Smooth muscle cell (in vitro differentiated cells): ENCODE results near the gene MAP1LC3C. TPM values are rescaled to one million over a fixed set of nuclear protein-coding genes. Genes with fewer than 3 reads are reported as not detected.

Experiments
- DNase-seq: peaks from one replicate; lab custom pipeline; 2025; ENCODE audit not compliant: unreplicated experiment; lab: John Stamatoyannopoulos, UW
- H2AFZ ChIP-seq: fragments of 200-600 bp; sonication (generic); 2 replicates; pipeline ENCODE4 v1.6.0; 2016; ENCODE audit warnings: antibody characterized with exemption, low read depth, mild to moderate bottlenecking
- H3F3A ChIP-seq: fragments of 200-600 bp; sonication (generic); 2 replicates; pipeline ENCODE4 v1.6.0; 2017; ENCODE audit warnings: antibody characterized with exemption, low read depth
- H3K27ac ChIP-seq: fragments of 200-600 bp; sonication (generic); 2 replicates; pipeline ENCODE4 v1.5.1; 2016; ENCODE audit warnings: low read depth, mild to moderate bottlenecking
- H3K27me3 ChIP-seq: fragments of 200-600 bp; sonication (generic); 2 replicates; pipeline ENCODE4 v1.6.1; 2016; ENCODE audit warnings: low read depth, mild to moderate bottlenecking
- H3K36me3 ChIP-seq: fragments of 200-600 bp; sonication (generic); 2 replicates; pipeline ENCODE4 v1.5.1; 2016; ENCODE audit warnings: low read depth
- H3K4me1 ChIP-seq: fragments of 200-600 bp; sonication (generic); 2 replicates; pipeline ENCODE4 v1.5.1; 2016; ENCODE audit warnings: low read depth
- H3K4me2 ChIP-seq: fragments of 200-600 bp; sonication (generic); 2 replicates; pipeline ENCODE4 v1.6.0; 2016; ENCODE audit warnings: mild to moderate bottlenecking
- H3K4me3 ChIP-seq: fragments of 200-600 bp; sonication (generic); 2 replicates; pipeline ENCODE4 v1.5.1; 2016; ENCODE audit warnings: mild to moderate bottlenecking
- H3K79me2 ChIP-seq: fragments of 200-600 bp; sonication (generic); 2 replicates; pipeline ENCODE4 v1.6.0; 2016; ENCODE audit warnings: low read depth, mild to moderate bottlenecking
- H3K9ac ChIP-seq: fragments of 200-600 bp; sonication (generic); 2 replicates; pipeline ENCODE4 v1.6.0; 2016; ENCODE audit warnings: low read depth
- H3K9me3 ChIP-seq: fragments of 200-600 bp; sonication (generic); replicated peaks from 2 replicates; pipeline ENCODE4 v1.5.1; 2016; ENCODE audit warnings: low read depth
- H4K20me1 ChIP-seq: fragments of 200-600 bp; sonication (generic); 2 replicates; pipeline ENCODE4 v1.6.0; 2016; ENCODE audit warnings: low read depth
- CTCF ChIP-seq: fragments of 200-600 bp; sonication (generic); IDR thresholded peaks from 2 replicates; pipeline ENCODE4 v1.5.1; 2017; ENCODE audit warnings: borderline replicate concordance, mild to moderate bottlenecking, antibody characterized with exemption; ENCODE audit not compliant: insufficient read depth, poor library complexity, severe bottlenecking
- WGBS: methylation state at CpG from one replicate; pipeline ENCODE4 v1.1.7; 2016; ENCODE audit warnings: low lambda C conversion rate; 5-methylcytosine and 5-hydroxymethylcytosine counted together
- polyA plus RNA-seq: library from polyadenylated mRNA; unstranded; fragments of >200 nt; fragmentation: Nextera tagmentation; extraction: Ambion mirVana; gene quantifications from 2 replicates; pipeline ENCODE4 v1.2.1, GENCODE V29; 2016
- total RNA-seq: library from RNA; depleted of rRNA; stranded (reverse); fragments of >200 nt; gene quantifications from 2 replicates; pipeline ENCODE4 v1.2.3, GENCODE V29; 2014

The MAP1LC3C gene
- total and polyA plus RNA-seq, 2 experiments from 2014 or later: 0.48 TPM; not detected in 1

GRCh38 chr1:242004751-242005495 is 6.0 kb upstream of the MAP1LC3C start:
- Histone ChIP-seq H3K4me2 (no peak overlapping the region), H3F3A (no peaks in the 10 kb centered on the region), H3K27me3 (no peaks in the 10 kb centered on the region), H2AFZ (no peak overlapping the region), H3K79me2 (no peaks in the 10 kb centered on the region), H3K36me3 (no peaks in the 10 kb centered on the region), H3K4me1 (no peaks in the 10 kb centered on the region), H3K9ac (no peak overlapping the region), H3K9me3 (no peaks in the 10 kb centered on the region), H3K4me3 (no peak overlapping the region), H4K20me1 (no peaks in the 10 kb centered on the region), H3K27ac (no peak overlapping the region)
- DNase-seq: no peak
- no peak for TF ChIP-seq CTCF
- 92% methylated on average over 5 of the region's 5 CpGs for WGBS

- Histone ChIP-seq H3F3A (no peaks in the 10 kb centered on the region), H3K9ac (no peak overlapping the region), H3K79me2 (no peaks in the 10 kb centered on the region), H3K27ac (no peak overlapping the region), H3K36me3 (no peaks in the 10 kb centered on the region), H3K4me1 (peaks cover 6% of the 10 kb centered on the region), H2AFZ (no peak overlapping the region), H3K4me2 (no peak overlapping the region), H3K27me3 (no peaks in the 10 kb centered on the region), H3K4me3 (no peak overlapping the region), H4K20me1 (no peaks in the 10 kb centered on the region), H3K9me3 (no peaks in the 10 kb centered on the region)
- TF ChIP-seq CTCF: no peak
- 68% methylated on average over 4 of the region's 4 CpGs for WGBS
- DNase-seq: no peak
Observed at GRCh38 chr1:242002510-242002909, 3.6 kb upstream of the MAP1LC3C start.

DNA sequence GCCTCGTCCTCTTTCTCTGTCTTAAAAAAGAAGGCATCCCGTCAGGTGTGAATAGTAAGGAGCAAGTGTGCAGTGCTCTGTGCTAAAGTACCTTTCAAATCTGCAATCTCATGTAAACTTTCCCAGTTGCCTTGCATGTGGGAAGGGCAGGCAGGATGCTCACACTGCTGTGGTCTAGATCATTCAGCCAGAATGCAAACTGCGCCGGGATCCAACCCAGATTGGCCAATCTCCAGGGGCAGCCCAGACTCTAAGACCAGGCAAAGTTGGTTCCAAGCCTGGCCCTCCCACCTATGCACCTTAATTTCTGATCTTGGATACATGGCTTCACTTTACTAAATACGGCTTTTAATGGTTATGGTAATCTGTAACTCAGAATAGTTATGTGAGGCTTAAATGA is 3.2 kb upstream of the MAP1LC3C start:
- Histone ChIP-seq H2AFZ (no peak overlapping the region), H3K9me3 (no peaks in the 10 kb centered on the region), H3K4me2 (no peak overlapping the region), H3K9ac (no peak overlapping the region), H3K27me3 (no peaks in the 10 kb centered on the region), H4K20me1 (no peaks in the 10 kb centered on the region), H3K79me2 (no peaks in the 10 kb centered on the region), H3F3A (no peaks in the 10 kb centered on the region), H3K27ac (no peak overlapping the region), H3K4me1 (peaks cover 6% of the 10 kb centered on the region), H3K36me3 (no peaks in the 10 kb centered on the region), H3K4me3 (no peak overlapping the region)
- whole genome bisulfite sequencing: 77% methylated on average over 5 of the region's 5 CpGs
- no peak for TF ChIP-seq CTCF
- DNase-seq: no peak

DNA sequence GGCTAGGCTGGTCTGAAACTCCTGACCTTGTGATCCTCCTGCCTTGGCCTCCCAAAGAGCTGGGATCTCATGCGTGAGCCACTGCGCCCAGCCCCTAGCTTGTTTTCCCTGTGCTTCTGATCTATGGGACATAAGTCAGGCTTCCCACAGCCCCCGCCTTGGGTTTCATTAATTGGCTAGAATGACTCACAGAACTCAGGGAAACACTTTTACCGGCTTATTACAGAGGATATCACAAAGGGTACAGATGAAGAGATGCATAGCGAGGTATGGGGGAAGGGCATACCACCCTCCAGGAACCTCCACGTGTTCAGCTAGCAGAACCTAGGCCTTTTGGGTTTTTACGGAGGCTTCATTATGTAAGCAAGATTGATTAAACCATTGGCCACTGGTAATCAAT is 1.5 kb upstream of the MAP1LC3C start:
- Histone ChIP-seq H4K20me1 (no peaks in the 10 kb centered on the region), H3K79me2 (no peaks in the 10 kb centered on the region), H3K9ac (no peak overlapping the region), H3K27ac (no peak overlapping the region), H2AFZ (no peak overlapping the region), H3K36me3 (no peaks in the 10 kb centered on the region), H3K9me3 (no peaks in the 10 kb centered on the region), H3K4me1 (peaks cover 6% of the 10 kb centered on the region), H3K4me2 (no peak overlapping the region), H3F3A (no peaks in the 10 kb centered on the region), H3K27me3 (no peaks in the 10 kb centered on the region), H3K4me3 (no peak overlapping the region)
- no peak for DNase-seq
- 83% methylated on average over 7 of the region's 7 CpGs for WGBS
- no peak for TF ChIP-seq CTCF
